ENCODE data around the gene EMC8.

DNA sequence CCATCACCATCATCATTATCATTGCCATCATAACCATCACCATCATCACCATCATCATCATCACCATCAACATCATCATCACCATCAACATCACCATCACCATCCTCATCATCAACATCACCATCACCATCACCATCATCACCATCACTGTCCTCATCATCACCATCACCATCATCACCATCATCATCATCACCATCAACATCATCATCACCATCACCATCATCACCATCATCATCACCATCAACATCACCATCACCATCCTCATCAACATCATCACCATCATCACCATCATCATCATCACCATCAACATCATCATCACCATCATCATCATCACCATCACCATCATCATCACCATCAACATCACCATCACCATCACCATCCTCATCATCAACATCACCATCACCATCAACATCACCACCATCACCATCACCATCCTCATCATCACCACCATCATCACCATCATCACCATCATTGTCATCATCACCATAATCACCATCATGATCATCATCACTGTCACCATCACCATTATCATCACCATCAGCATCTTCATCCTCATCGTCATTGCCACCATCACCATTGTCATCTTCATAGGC, 24.1 kb upstream of the EMC8 start:
- TF ChIP-seq ZNF10 (tag by site-specific recombination; IDR thresholded peaks at IDR 0.05) (no peak), ZNF239 (tag by site-specific recombination; IDR thresholded peaks at IDR 0.05) (0 out of 2 replicates have a peak, but pooled peaks have one; percentile 8), TCF7L2 (IDR thresholded peaks at IDR 0.05; ENCODE audit: borderline replicate concordance, low read depth, low read length) (no peak), BCL11A (tag by site-specific recombination; IDR thresholded peaks at IDR 0.05; ENCODE audit: low read depth) (no peak), WT1 (tag by site-specific recombination; IDR thresholded peaks at IDR 0.05) (no peak), ZNF792 (tag by site-specific recombination; IDR thresholded peaks at IDR 0.05) (no peak), ZSCAN23 (tag by site-specific recombination; IDR thresholded peaks at IDR 0.05) (no peak), ZNF777 (tag by site-specific recombination; IDR thresholded peaks at IDR 0.05; ENCODE audit: borderline replicate concordance) (no peak), ZNF140 (tag by site-specific recombination; IDR thresholded peaks at IDR 0.05) (no peak), SP2 (tag by site-specific recombination; IDR thresholded peaks at IDR 0.05) (no peak)
- TF ChIP-seq, protein P1, sequence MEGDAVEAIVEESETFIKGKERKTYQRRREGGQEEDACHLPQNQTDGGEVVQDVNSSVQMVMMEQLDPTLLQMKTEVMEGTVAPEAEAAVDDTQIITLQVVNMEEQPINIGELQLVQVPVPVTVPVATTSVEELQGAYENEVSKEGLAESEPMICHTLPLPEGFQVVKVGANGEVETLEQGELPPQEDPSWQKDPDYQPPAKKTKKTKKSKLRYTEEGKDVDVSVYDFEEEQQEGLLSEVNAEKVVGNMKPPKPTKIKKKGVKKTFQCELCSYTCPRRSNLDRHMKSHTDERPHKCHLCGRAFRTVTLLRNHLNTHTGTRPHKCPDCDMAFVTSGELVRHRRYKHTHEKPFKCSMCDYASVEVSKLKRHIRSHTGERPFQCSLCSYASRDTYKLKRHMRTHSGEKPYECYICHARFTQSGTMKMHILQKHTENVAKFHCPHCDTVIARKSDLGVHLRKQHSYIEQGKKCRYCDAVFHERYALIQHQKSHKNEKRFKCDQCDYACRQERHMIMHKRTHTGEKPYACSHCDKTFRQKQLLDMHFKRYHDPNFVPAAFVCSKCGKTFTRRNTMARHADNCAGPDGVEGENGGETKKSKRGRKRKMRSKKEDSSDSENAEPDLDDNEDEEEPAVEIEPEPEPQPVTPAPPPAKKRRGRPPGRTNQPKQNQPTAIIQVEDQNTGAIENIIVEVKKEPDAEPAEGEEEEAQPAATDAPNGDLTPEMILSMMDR (tag by site-specific recombination; IDR thresholded peaks at IDR 0.05) = no peak
- TF ChIP-seq, protein P2, sequence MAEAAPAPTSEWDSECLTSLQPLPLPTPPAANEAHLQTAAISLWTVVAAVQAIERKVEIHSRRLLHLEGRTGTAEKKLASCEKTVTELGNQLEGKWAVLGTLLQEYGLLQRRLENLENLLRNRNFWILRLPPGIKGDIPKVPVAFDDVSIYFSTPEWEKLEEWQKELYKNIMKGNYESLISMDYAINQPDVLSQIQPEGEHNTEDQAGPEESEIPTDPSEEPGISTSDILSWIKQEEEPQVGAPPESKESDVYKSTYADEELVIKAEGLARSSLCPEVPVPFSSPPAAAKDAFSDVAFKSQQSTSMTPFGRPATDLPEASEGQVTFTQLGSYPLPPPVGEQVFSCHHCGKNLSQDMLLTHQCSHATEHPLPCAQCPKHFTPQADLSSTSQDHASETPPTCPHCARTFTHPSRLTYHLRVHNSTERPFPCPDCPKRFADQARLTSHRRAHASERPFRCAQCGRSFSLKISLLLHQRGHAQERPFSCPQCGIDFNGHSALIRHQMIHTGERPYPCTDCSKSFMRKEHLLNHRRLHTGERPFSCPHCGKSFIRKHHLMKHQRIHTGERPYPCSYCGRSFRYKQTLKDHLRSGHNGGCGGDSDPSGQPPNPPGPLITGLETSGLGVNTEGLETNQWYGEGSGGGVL (tag by site-specific recombination; IDR thresholded peaks at IDR 0.05) = no peak
- TF ChIP-seq, protein P3, sequence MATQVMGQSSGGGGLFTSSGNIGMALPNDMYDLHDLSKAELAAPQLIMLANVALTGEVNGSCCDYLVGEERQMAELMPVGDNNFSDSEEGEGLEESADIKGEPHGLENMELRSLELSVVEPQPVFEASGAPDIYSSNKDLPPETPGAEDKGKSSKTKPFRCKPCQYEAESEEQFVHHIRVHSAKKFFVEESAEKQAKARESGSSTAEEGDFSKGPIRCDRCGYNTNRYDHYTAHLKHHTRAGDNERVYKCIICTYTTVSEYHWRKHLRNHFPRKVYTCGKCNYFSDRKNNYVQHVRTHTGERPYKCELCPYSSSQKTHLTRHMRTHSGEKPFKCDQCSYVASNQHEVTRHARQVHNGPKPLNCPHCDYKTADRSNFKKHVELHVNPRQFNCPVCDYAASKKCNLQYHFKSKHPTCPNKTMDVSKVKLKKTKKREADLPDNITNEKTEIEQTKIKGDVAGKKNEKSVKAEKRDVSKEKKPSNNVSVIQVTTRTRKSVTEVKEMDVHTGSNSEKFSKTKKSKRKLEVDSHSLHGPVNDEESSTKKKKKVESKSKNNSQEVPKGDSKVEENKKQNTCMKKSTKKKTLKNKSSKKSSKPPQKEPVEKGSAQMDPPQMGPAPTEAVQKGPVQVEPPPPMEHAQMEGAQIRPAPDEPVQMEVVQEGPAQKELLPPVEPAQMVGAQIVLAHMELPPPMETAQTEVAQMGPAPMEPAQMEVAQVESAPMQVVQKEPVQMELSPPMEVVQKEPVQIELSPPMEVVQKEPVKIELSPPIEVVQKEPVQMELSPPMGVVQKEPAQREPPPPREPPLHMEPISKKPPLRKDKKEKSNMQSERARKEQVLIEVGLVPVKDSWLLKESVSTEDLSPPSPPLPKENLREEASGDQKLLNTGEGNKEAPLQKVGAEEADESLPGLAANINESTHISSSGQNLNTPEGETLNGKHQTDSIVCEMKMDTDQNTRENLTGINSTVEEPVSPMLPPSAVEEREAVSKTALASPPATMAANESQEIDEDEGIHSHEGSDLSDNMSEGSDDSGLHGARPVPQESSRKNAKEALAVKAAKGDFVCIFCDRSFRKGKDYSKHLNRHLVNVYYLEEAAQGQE (tag by site-specific recombination; IDR thresholded peaks at IDR 0.05) = no peak

Measured in HEK293 (cell line).